ENCODE measurements around the gene LRRC8D. TPM values are rescaled to one million over a fixed set of nuclear protein-coding genes. Genes with fewer than 3 reads are reported as not detected.

The LRRC8D gene
- total RNA-seq, 4 donors from 2014 or later: 6.9 to 13.2 (median 8.8) TPM

- no peak for ATAC-seq (ENCODE audit: low FRiP score)
- TF ChIP-seq CTCF (IDR thresholded peaks at IDR 0.05): no peak
- no peak for DNase-seq (ENCODE audit: low spot score)
These were observed 150.8 kb downstream of the LRRC8D start for GRCh38 chr1:89971600-89971999.

- TF ChIP-seq CTCF (IDR thresholded peaks at IDR 0.05): no peak
- DNase-seq (ENCODE audit: low spot score) (no peak), ATAC-seq (ENCODE audit: low FRiP score) (no peak)
These were observed 151.2 kb downstream of the LRRC8D start for GRCh38 chr1:89972024-89972423.

GRCh38 chr1:89973471-89974127 is 152.8 kb downstream of the LRRC8D start:
- ATAC-seq (ENCODE audit: low FRiP score) (no peak), DNase-seq (ENCODE audit: low spot score) (no peak)
- TF ChIP-seq CTCF (IDR thresholded peaks at IDR 0.05): no peak

GRCh38 chr1:89974256-89974655 is 153.4 kb downstream of the LRRC8D start:
- DNase-seq (ENCODE audit: low spot score) (no peak), ATAC-seq (ENCODE audit: low FRiP score) (no peak)
- TF ChIP-seq CTCF (IDR thresholded peaks at IDR 0.05): no peak

- ATAC-seq (ENCODE audit: low FRiP score): peak; percentile 57
- no peak for TF ChIP-seq CTCF (IDR thresholded peaks at IDR 0.05)
- DNase-seq (ENCODE audit: low spot score): no peak
These were observed 154.1 kb downstream of the LRRC8D start for GRCh38 chr1:89974696-89975470.

GRCh38 chr1:89975540-89976125 is 154.8 kb downstream of the LRRC8D start:
- DNase-seq (ENCODE audit: low spot score): no peak
- TF ChIP-seq CTCF (IDR thresholded peaks at IDR 0.05): no peak
- ATAC-seq (ENCODE audit: low FRiP score): no peak
